WI38 (cell line): ENCODE results near the gene ETV4.

ENCODE experiments used
- H3K4me3 ChIP-seq: 2 replicates; pipeline ENCODE4 v1.5.1; 2011; ENCODE audit warnings: low read depth, mild to moderate bottlenecking, control low read depth, low read length
- CTCF ChIP-seq: IDR thresholded peaks from 2 replicates; pipeline ENCODE4 v1.5.1; 2012; ENCODE audit warnings: low read depth, mild to moderate bottlenecking, control low read depth, low read length

The ETV4 gene

DNA sequence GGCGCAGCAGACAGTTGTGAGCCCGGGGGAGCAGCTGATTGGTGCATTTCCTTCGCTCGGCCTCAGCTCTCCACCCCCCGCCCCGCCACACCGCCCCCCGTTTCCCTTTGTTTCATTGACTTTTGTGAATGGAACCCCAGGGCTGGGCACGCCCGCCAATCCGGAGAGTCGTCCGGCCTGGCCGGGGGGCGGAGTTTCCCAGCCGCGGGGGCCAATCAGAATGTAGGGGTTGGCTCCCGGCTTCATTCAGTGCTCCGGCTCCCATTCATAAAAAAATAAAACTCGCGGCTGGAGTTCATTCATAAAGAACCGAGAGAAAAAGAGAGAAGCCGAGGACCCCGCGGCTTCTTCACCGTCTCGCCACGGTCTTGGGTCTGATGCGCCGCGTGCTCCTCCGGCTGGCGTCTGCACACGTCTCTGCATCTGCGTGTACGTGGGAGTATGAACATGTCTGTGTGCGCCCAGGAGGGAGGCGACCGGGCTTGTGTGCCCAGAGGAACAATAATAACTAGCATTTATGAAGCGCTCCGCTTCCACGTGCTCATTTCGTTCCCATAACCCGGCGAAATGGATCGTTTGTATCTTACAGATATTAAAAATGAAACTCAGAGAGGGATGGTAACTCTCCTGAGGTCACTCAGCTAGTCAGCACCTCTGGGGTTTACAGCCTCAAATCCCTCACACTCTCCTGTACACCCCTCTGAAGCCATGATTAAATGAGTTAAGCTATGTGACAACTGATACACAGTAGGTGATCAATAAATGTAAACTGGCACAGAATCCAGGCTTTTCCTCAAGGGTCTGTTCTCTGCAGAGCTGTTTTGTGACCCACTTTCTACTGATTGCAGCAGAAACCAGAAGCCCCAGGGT lies at the start of gene ETV4:
Gene ETV4, minus strand, starts transcription at position 22 of the 870 bp plus-strand sequence. CDS start 723 bp downstream, outside the sequence.
- H3K4me3 ChIP-seq, result peak within 1 kb of the TSS; percentile 69
- TF ChIP-seq CTCF, result no peak

DNA sequence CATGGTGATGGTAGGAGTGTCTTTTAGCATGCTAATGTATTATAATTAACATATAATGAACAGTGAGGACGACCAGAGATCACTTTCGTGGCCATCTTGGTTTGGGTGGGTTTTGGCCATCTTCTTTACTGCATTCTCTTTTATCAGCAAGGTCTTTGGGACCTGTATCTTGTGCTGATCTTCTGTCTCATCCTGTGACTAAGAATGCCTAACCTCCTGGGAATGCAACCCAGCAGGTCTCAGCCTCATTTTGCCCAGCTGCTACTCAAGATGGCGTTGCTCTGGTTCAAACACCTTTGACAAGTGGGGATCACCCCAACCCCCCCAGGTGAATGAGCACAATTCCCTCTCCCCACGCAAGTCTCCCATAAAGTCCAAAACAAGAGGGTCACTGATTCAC lies 49.3 kb upstream of the ETV4 start:
- TF ChIP-seq CTCF, result no peak
- H3K4me3 ChIP-seq, result no peak overlapping the region

DNA sequence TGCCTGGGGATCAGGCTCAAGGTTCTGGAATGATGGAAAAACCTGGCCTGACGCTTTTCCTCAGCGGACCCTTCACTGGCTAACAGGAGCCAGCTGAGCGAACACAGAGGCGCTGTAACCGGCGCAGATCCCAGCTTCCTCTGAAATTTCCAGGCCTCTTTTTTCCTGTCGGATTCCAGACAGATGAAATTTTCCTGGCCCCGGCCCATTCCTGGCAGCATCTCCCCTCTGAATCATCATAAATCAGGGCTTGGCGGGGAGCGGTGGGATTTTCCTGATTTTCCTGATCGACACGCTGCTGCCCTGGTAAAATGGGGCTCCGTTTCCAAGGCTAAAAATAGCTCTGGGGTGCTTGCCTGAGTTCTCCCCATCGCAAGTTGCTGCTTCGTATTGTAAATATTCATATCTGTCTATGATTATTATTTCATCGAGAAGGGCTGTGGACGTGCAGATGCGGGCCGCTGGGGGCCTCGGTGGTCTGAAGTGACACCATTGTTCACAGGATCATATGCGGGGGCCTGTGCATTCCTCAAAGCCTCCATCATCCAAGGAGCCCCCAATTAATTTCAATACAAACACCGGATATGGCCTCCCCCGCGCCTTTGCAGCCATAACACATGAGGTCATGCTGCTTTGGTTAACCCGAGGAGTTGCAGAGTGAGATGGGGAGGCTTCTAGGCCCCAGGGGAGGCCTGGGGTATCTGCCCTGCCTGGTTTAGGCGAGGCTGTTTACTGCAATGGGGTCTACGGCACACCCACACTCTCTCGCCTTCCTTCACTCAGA lies 45.8 kb upstream of the ETV4 start:
- no peak overlapping the region for H3K4me3 ChIP-seq
- TF ChIP-seq CTCF, result no peak

GRCh38 chr17:43591001-43591400 lies 44.9 kb upstream of the ETV4 start:
- no peak overlapping the region for H3K4me3 ChIP-seq
- TF ChIP-seq CTCF, result no peak

- H3K4me3 ChIP-seq, result no peak overlapping the region
- no peak for TF ChIP-seq CTCF
Observed at GRCh38 chr17:43588664-43589435, 42.7 kb upstream of the ETV4 start.

DNA sequence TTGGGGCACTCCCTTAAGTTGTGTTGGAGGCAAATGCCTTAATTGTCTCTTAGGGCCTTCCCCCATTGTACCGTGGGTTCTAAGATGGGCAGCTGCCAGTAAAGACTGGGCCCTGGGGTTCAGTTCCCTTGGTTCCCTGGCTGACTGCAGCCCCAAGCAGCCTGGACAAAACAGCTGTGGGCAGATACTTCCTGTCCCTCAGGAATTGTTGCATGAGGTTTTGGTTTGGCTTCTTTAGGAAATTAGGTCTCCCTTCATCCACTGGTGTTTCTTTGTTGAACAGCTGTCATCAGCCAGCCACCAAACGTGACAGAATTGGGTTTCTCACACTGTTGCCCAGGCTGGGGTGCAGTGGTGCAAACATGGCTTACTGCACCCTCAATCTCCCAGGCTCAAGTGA lies 42.0 kb upstream of the ETV4 start:
- no peak for TF ChIP-seq CTCF
- H3K4me3 ChIP-seq, result no peak overlapping the region
